ENCODE measurements around the gene GLT6D1. TPM values are rescaled to one million over a fixed set of nuclear protein-coding genes. Genes with fewer than 3 reads are reported as not detected.

The GLT6D1 gene
- total and polyA plus RNA-seq, 2 of the 8 experiments (the other 6 are each of a cell fraction or from before 2014, with no cell fraction given), result 1.3 to 2.1 TPM

DNA sequence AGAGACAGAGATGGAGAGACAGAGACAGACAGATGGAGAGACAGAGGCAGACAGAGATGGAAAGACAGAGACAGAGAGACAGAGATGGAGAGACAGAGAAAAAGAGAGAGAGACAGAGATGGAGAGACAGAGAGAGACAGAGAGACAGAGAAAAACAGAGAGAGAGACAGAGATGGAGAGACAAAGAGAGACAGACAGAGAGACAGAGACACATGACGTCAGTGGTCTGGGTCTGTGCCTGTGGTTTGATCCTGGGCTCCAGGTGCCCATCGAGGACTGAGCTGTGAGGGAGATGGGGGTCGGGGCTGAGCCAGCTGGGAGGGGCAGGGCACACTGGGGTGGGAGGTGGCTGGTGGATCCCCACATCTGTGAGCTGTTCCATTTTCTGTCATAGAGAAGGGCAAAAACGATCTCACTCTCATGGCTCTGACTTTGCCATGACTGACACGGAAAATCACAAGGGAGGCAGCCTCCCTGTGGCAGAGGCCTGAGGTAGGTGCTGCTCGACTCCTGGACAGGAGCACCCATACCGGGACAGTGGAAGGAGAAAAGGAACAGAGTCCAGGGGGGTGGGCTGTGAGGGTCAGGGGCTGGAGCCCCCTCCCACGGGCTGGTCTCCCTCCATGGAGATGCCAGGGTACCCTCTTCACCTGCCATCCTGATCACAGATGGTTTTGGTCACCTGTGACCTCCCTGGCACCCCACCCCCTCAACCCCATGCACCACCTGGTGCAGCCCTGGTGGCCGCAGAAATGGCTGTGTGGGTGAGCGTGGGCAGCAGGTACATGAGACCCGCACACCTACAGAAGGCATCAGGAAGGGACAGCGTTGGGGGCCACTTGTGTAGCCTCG is 28.8 kb downstream of the GLT6D1 start (continued):
- TF ChIP-seq, protein P1, sequence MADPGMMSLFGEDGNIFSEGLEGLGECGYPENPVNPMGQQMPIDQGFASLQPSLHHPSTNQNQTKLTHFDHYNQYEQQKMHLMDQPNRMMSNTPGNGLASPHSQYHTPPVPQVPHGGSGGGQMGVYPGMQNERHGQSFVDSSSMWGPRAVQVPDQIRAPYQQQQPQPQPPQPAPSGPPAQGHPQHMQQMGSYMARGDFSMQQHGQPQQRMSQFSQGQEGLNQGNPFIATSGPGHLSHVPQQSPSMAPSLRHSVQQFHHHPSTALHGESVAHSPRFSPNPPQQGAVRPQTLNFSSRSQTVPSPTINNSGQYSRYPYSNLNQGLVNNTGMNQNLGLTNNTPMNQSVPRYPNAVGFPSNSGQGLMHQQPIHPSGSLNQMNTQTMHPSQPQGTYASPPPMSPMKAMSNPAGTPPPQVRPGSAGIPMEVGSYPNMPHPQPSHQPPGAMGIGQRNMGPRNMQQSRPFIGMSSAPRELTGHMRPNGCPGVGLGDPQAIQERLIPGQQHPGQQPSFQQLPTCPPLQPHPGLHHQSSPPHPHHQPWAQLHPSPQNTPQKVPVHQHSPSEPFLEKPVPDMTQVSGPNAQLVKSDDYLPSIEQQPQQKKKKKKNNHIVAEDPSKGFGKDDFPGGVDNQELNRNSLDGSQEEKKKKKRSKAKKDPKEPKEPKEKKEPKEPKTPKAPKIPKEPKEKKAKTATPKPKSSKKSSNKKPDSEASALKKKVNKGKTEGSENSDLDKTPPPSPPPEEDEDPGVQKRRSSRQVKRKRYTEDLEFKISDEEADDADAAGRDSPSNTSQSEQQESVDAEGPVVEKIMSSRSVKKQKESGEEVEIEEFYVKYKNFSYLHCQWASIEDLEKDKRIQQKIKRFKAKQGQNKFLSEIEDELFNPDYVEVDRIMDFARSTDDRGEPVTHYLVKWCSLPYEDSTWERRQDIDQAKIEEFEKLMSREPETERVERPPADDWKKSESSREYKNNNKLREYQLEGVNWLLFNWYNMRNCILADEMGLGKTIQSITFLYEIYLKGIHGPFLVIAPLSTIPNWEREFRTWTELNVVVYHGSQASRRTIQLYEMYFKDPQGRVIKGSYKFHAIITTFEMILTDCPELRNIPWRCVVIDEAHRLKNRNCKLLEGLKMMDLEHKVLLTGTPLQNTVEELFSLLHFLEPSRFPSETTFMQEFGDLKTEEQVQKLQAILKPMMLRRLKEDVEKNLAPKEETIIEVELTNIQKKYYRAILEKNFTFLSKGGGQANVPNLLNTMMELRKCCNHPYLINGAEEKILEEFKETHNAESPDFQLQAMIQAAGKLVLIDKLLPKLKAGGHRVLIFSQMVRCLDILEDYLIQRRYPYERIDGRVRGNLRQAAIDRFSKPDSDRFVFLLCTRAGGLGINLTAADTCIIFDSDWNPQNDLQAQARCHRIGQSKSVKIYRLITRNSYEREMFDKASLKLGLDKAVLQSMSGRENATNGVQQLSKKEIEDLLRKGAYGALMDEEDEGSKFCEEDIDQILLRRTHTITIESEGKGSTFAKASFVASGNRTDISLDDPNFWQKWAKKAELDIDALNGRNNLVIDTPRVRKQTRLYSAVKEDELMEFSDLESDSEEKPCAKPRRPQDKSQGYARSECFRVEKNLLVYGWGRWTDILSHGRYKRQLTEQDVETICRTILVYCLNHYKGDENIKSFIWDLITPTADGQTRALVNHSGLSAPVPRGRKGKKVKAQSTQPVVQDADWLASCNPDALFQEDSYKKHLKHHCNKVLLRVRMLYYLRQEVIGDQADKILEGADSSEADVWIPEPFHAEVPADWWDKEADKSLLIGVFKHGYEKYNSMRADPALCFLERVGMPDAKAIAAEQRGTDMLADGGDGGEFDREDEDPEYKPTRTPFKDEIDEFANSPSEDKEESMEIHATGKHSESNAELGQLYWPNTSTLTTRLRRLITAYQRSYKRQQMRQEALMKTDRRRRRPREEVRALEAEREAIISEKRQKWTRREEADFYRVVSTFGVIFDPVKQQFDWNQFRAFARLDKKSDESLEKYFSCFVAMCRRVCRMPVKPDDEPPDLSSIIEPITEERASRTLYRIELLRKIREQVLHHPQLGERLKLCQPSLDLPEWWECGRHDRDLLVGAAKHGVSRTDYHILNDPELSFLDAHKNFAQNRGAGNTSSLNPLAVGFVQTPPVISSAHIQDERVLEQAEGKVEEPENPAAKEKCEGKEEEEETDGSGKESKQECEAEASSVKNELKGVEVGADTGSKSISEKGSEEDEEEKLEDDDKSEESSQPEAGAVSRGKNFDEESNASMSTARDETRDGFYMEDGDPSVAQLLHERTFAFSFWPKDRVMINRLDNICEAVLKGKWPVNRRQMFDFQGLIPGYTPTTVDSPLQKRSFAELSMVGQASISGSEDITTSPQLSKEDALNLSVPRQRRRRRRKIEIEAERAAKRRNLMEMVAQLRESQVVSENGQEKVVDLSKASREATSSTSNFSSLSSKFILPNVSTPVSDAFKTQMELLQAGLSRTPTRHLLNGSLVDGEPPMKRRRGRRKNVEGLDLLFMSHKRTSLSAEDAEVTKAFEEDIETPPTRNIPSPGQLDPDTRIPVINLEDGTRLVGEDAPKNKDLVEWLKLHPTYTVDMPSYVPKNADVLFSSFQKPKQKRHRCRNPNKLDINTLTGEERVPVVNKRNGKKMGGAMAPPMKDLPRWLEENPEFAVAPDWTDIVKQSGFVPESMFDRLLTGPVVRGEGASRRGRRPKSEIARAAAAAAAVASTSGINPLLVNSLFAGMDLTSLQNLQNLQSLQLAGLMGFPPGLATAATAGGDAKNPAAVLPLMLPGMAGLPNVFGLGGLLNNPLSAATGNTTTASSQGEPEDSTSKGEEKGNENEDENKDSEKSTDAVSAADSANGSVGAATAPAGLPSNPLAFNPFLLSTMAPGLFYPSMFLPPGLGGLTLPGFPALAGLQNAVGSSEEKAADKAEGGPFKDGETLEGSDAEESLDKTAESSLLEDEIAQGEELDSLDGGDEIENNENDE (IDR thresholded peaks at IDR 0.05; ENCODE audit: insufficient replicate concordance, low read length), result no peak
- TF ChIP-seq, protein P2, sequence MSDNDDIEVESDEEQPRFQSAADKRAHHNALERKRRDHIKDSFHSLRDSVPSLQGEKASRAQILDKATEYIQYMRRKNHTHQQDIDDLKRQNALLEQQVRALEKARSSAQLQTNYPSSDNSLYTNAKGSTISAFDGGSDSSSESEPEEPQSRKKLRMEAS (IDR thresholded peaks at IDR 0.05), result no peak
- TF ChIP-seq TCF12 (IDR thresholded peaks at IDR 0.05; ENCODE audit: low read depth, low read length) (no peak), SP2 (IDR thresholded peaks at IDR 0.05; ENCODE audit: low read length) (no peak), SIX5 (IDR thresholded peaks at IDR 0.05; ENCODE audit: low read depth, low read length) (no peak), POU5F1 (IDR thresholded peaks at IDR 0.05; ENCODE audit: low read depth, low read length) (no peak)

All from H1 (cell line).